Upper lobe of left lung (tissue), 4 donors: ENCODE measurements around the gene CLSTN2.

Source experiments
- POLR2A ChIP-seq, 4 donors: fragments of 450-650 bp; IDR thresholded peaks; one replicate each; pipeline ENCODE4 v1.5.1; 2016 to 2017; ENCODE audit warnings: antibody characterized with exemption in 4 of 4, mild to moderate bottlenecking in 2 of 4
- TF ChIP-seq, protein P1 (sequence below), 6 experiments: fragments of 450-650 bp in 4 of 6; fragments of 200-600 bp in 2 of 6; sonication (generic) in 2 of 6; IDR thresholded peaks; one replicate each; pipeline ENCODE4 v1.5.1; 2016 to 2019; ENCODE audit warnings: antibody characterized with exemption in 6 of 6

- TF ChIP-seq, protein P1, sequence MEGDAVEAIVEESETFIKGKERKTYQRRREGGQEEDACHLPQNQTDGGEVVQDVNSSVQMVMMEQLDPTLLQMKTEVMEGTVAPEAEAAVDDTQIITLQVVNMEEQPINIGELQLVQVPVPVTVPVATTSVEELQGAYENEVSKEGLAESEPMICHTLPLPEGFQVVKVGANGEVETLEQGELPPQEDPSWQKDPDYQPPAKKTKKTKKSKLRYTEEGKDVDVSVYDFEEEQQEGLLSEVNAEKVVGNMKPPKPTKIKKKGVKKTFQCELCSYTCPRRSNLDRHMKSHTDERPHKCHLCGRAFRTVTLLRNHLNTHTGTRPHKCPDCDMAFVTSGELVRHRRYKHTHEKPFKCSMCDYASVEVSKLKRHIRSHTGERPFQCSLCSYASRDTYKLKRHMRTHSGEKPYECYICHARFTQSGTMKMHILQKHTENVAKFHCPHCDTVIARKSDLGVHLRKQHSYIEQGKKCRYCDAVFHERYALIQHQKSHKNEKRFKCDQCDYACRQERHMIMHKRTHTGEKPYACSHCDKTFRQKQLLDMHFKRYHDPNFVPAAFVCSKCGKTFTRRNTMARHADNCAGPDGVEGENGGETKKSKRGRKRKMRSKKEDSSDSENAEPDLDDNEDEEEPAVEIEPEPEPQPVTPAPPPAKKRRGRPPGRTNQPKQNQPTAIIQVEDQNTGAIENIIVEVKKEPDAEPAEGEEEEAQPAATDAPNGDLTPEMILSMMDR (IDR thresholded peaks at IDR 0.05) = no peak
- no peak for TF ChIP-seq POLR2A (IDR thresholded peaks at IDR 0.05)
Measured at GRCh38 chr3:140021269-140021668, 86.3 kb downstream of the CLSTN2 start.
